ENCODE measurements around the gene DACT2.
"Not testable (repeated sequence)": the region's sequence is repeated elsewhere in the genome, so short reads cannot be mapped to it uniquely, and the experiment has no call there.

The DACT2 gene, protein sequence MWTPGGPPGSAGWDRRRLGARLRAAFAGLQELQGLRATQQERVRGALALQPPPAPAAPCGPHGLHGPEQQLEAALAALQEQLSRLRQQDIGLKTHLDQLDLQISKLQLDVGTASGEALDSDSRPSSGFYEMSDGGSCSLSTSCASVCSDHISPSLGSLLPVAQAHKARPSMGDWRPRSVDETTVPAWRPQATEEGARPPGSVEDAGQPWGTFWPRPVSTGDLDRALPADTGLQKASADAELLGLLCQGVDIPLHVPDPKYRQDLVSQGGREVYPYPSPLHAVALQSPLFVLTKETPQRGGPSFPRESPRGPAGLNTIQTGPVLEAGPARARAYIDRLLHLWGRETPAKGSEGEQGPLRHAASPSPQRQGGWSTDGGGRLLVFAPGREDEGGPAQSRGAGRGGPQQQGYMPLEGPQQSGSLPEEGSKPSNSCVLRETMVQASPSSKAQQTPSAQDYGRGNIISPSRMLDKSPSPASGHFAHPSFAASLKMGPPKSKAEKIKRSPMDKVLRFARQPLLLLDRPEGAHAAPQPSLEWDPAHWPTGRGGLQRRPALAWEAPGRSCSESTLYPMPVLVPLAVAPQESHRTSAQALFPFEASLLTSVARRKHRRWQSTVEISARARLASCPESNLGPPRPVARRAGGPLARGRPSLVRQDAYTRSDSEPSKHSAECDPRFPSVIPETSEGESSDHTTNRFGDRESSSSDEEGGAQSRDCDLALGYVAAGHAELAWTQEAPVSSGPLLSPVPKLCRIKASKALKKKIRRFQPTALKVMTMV

DNA sequence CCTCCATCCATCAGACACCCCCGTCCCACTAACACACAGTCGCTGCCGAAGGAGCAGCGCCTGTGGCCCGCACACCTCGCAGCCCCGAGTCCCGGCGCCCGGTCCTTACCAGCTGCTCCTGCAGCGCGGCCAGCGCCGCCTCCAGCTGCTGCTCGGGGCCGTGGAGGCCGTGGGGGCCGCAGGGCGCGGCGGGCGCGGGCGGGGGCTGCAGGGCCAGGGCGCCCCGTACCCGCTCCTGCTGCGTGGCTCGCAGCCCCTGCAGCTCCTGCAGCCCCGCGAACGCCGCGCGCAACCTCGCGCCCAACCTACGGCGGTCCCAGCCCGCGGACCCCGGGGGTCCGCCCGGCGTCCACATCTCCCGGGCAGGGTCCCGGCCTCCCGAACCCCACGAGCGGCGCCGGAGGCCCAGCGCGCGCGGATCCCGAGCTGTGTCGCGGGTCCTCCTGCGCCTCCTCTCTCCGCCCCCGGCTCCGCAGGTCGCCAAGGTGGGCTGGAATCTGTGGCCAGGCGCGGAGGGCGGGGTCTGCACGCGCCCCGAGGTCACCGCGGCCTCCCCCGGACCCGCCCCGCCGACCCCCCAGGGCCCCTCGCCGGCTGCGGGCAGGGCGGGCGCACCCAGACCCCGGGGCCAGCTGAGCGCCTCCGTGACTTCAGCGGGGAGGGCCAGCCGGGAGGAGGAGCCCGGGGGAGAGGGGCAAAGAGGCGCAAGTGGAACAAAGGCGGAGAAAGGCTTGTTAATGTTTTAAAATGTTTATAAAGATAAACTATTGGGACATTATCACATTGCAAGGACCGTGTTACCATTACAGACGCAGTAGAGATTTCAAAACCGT is at the start of gene DACT2:
Gene DACT2, minus strand, starts transcription at position 499 of the 833 bp plus-strand sequence. Its CDS starts 144 bp downstream, at position 355.
- FAIRE-seq = no peak

DNA sequence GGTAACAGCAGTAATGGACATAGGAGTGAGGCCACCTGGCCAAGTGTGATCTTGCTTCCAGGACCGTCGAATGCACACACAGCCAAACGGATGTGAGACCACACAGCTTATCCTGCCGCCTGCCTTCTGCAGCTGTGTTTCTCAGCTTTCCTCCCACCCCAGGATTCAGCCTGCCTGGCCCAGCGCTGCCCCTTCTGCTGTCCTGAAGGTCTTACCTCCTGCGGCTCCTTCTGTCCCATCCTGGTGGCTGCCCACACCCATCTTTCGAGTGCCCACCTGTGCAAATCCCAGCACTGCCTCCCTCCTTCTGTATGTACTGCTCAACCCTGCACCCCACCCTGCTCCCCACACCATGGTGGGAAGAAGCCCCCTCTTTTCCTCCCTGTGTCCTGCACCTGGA is 49.4 kb upstream of the DACT2 start:
- FAIRE-seq = no peak

DNA sequence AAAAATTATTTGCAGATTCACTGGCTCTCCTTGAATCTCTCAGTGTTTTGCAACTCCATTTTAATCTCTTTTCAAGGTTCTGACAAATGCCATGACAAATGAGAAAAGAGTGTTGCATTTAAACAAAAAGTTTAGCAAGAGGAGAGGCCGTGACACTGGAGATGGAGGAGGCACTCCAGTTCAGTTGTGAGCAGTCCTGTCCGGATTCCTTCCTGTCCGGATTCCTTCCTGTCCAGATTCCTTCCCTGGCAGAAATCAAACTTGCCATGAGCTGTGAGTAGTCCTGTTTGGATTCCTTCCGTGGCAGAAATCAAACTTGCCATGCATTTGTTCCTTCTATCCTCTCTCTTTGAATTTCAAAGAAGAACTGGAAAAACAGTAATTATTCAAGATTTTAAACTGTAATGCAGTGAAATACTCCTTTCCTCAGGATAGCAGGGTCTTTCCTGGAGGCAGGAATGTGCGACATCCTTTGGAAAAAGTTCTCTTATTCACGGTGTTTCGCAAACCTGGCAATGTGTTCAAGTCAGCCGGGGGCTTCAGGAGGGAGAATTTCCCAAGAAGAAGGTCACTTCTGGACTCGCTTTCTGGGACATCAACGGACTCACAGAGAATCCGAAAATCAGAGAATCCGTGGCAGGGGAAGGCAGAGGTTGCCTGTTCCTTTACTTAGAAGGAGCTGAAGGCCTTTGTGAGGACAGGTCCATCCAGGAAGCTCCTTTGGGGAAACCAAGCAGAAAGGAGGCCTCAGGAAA is 48.7 kb upstream of the DACT2 start:
- no peak for FAIRE-seq

DNA sequence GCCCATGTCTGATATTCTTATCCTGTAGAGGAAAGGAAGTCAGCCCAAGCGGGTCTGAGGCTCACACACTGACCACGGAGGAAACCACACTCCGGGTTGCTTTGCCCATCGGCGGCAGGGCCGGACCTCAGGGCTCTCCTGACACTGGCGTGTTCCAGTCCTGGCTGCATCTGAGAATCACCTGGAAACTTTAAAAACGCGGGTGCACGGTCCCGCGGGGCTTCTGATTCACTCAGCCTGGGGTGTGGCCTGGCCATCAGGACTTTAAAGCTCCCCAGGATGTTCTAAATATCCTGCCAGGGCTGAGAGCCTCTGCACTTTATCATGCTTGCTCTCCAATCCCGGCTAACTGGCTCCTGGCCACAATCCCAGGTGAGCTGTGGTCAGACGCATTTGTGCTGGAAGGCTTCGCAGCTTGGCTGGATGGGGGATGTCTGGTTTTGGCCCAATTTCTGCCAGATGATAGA is 47.7 kb upstream of the DACT2 start:
- FAIRE-seq = no peak

DNA sequence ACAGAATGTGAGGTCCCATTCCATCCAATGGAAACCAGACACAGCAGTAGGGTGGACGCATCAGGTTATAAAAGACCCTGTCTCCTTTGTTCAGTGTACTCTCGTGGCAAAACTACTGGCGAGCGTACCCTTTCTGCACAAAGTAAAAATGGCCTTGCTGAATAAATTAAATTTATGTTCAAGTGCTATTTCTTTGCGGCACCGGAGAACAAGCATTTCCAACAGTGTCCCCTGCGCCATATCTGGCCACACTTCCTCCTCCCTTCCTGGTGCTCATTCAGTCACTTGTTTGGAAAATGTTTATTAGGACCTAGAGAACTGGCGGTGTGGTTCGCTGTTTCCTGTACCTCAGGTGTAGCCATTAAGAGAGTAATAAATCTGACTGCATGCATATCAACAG is 46.9 kb upstream of the DACT2 start:
- FAIRE-seq = no peak

DNA sequence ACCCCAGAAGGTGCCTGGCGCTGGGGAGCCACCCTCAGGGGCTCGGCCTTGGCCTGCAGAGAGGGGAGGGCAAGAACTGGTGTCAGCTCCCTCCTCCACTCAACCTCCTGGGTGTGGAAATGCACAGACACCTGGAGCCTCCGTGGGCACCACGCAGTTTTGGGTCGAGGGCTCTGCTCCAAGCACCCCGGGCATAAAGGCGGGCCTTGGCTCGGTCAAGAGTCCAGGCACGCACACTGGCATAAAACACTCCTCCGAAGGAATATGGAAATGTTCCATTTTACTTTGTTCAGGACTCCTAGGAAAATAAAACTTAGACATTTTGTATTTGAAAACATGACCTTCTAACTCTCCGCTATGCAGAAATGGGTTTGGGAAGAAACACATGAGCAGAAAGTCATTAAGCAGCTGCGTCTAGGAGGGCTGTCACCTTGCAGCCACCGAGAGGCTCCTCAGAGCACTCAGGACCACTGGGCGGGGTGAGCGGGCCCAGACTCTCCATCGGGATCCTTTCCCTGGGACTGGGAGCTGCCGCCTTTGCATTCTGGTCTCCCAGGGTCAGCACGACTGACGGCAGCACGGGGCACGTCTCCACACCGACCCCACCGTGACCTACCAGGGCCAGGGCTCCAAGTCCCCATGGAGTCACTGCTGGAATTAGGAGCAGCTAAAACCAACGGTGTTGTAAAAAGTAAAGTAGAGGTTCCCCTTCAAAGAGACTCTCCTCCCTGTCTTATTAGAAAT is 46.0 kb upstream of the DACT2 start:
- no peak for FAIRE-seq

DNA sequence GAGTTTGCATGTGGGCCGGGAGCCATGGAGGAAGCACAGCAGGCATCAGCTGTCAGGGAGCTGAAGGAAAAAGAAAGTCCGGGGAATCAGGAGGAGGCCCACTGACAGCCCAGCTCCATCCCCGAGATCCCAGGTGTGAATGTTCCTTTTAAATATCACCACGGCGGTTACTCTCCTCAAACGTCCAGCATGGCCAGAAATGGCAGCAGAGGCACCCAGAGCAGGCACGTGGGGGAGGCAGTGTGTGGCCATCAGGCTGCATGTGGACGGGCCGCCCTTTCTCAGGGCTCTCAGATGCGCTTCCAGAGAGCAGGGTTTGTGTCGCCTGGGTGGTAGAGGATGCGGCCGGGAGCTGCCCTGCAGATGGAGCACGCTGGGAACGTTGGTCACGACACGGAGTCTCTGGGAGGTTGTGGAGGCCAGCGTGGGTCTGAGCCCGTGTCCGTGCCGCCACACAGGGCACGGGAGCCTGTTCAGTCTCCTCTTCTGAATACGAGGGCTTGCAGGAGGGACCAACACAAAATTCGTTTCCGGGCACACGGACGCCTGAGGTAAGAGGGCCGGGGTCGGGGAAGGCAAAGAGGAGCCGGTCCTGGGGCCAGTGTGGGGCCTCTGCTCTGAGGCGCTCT is 45.3 kb upstream of the DACT2 start:
- no peak for FAIRE-seq

DNA sequence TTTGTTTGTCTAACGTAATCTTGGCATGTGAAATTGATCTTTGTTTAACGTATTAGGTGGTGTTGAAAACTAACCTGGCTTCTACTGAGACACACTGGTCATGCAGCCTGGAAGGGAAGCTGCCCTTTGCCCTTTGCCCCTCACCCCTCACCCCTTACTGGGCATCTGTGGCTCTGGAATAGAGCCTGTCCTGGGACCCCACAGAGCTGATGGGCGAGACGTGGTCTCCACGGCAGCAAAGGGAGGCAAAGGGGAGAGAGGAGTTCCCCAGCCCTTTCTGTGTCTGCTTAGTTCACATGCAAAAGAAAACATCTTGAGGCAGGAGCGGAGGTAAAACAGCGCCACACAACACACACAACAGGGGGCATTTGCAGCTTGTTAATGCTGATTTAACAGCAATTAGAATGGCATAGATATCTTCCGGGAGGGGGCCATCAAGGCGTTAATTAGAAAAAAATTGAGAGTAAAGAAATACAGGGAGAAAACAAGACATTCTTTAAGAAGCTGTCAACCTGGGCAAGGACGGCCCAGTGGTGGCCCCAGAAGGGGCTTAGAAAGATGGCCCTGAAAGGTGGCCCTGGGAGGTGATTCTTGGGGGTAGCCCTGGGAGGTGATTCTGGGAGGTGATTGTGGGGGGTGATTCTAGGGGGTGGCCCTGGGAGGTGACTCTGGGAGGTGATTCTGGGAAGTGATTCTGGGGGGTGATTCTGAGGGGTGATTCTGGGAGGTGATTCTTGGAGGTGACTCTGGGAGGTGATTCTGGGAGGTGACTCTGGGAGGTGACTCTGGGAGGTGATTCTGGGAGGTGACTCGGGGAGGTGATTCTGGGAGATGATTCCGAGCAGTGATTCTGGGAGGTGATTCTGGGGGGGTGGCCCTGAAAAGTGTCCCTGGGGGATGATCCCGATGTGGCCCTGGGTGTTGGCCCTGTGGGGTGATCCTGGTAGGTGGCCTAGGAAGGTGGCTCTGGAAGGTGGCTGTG is 44.5 kb upstream of the DACT2 start:
- FAIRE-seq = no peak

DNA sequence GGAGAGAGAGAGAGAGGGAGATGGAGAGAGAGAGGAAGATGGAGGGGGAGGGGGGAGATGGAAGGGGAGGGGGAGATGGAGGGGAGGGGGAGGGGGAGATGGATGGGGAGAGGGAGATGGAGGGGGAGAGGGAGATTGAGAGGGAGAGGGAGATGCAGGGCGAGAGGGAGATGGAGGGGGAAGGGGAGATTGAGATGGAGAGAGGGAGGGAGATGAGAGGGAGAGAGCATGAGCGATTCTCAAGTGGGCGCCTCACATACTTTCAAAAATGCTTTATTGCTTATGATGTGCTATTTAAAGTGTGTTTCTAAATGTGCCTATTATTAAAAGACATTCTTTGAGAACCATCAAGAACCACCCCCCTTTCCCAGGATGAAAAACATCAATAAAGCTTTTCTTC is 43.7 kb upstream of the DACT2 start:
- no peak for FAIRE-seq

DNA sequence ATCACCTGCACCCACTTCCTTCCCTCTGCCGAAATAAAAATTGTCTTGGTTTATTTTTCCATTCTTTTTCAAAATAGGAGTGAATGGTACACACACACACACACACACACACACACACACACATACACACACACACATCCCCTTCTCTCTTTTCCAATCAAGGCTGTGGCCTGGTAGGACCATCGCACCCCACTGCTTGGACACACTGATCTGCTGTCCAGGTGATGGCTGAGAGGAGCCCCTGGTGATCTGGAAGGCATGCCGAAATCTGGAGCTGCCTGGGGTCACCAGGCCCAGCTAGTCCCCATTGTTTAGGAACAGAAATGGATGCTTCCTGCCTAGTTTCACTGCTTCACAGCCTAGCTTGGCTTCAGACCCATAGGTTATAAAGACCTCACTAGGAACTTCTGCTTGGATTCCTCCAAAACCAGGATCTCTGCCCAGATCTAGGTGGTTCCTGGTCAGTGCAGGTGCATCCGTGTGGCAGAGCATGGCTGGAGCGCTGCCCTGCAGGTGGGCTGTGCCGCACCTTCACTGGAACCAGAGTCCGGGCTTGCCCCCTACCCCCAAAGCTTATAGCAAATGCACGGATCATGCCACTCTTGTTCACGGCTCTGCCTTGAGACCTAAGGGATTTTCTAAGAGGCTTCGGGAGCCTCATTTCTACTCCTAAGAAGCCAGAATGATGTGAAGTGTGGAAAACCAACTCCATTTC is 42.9 kb upstream of the DACT2 start:
- no peak for FAIRE-seq

DNA sequence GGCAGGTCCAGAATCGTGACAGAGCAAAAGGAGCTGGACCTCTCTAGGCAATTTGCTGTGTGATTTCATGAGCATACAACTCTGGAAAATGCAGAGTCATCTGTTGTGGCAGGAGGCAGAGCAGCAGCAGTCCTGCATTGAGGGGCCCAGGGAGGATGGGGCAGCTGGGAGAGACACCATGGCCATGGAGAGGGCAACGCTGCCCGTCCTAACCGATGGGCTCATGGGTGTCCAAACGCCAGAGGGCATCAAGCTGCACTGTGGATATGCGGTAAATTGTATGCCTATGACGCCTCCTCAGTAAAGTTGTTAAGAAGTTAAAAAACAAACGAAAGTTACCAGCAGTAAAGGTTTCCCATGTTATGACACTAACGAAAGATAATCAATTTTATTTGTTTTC is 42.2 kb upstream of the DACT2 start:
- no peak for FAIRE-seq

DNA sequence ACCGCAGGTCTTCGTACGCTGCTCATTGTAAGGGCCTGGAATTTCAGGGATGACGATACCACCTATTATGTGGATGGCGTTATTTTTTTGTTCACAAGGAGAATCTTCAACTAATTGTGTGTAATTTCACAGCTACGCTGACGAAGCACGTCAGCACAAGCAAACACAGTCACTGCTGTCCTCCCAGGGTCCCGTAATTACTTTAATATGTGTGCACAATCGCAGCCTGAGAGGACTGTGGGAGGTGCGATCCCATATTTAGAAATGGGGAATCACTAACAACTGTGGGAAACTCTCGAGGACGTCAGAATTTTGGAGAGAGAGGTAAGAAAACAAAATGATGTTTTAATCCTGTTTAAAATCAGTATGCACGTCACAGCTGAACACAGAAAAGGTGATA is 40.2 kb upstream of the DACT2 start:
- FAIRE-seq = no peak

DNA sequence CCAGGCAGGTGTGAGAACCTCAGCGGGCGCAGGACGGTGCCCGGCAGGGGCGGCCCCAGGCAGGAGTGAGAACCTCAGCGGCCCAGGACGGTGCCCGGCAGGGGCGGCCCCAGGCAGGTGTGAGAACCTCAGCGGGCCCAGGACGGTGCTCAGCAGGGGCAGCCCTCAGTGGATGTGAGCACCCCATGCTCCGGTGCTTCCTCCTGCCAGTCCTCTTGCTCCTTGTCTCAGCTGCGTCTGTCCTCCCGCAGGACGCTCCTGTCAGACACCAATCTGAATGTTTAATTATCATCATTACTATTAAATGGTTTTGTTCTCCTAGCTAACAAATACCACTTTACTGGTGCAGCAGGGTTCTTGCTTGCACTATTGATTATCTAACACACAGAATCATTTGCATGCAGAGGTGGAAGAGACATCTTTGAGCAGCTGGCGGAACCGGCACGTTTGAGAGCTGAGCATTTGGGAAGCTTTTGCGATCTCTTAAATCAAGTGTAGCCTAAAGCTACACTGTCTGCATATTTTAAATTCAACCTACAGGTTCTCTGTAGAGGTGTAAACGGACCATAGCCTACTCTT is 39.4 kb upstream of the DACT2 start:
- FAIRE-seq = no peak

DNA sequence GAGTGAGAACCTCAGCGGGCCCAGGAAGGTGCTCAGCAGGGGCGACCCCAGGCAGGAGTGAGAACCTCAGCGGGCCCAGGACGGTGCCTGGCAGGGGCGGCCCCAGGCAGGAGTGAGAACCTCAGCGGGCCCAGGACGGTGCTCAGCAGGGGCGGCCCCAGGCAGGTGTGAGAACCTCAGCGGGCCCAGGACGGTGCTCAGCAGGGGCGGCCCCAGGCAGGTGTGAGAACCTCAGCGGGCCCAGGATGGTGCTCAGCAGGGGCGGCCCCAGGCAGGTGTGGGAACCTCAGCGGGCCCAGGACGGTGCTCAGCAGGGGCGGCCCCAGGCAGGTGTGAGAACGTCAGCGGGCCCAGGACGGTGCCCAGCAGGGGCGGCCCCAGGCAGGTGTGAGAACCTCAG is 37.3 kb upstream of the DACT2 start:
- FAIRE-seq = not testable (repeated sequence)

DNA sequence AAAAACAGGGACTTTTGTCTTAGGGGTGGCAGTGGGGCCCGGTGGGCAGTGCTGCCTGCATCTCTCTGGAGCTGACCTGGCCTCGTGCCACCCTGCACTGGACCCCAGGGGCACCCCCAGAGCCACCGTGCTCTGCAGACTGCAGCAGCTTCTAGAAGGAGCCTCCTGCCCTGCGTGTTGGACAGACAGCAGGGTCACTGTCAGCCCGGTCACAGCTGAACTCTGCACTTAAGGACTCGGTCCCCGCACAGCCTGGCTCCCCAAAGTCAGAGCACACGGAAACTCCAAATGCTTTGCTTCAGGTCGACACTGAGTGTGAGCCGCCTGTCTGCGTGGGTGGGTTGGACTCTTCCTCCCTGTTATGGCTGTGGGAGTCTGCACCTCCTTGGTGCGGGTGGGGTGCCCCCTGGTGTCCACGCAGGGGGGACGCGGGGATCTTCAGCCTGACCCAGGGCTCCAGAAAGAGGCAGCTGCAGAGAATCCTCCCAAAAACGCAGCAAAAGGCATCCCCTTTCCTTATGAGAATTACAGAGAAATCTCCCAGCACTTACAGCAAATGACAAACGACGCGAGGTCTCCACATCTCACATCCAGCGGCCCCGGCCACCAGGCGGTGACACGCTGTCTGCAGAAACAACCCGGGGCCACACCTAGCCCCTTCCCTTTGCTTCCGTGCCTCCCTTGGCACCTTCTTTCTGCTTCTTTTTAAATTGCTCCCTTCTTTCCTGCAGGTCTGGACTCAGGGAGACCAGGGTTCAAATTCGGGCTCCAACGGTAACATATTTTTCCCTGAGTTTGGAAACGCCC is 36.3 kb upstream of the DACT2 start:
- FAIRE-seq = no peak

DNA sequence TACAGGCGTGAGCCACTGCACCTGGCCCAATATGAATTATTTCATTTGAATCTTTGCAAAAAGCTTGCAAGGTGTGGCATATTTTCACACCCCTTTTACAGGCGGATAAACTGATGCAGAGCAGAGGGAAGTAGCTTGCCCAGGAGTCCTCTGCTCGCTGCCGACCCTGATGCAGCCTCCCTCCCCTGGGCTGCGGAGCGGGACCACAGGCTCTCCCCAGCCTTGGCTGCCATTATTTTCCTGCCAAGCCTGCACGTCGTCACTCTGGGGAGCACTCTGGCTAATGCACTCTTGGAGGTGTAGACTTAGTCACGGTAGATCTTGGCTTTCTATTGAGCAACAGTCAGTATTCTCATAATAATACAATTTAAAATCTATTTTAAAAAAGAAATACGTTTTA is 34.8 kb upstream of the DACT2 start:
- FAIRE-seq = no peak

DNA sequence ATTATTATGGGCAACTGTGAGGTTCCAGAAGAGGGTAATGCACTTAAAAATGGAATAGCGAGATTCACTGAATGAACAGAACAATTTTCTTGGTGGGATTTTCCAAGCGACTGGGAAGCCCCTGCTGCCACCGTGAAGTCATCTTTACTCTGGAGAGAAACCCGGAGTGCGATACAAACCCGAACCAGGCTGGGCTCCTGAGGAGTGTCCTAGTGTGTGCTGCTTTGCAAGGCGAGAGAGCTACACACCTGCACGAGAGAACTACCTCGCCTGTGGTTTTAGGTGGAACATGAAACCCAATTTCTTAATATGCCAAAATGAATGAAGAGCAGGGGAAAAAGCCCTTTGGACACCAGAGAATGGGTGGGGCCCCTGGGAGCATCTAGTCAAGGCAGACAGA is 33.5 kb upstream of the DACT2 start:
- FAIRE-seq = no peak

DNA sequence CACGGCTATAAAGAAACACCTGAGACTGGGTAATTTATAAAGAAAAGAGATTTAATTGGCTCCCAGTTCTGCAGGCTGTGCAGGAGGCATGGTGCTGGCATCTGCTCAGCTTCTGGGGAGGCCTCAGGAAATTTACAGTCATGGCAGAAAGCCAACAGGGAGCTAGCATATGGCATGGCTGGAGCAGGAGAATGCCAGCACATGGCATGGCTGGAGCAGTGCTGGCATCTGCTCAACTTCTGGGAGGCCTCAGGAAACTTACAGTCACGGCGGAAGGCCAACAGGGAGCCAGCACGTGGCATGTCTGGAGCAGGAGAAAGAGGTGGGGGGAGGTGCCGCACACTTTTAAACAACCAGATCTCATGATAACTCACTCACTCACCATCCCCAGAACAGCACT is 32.5 kb upstream of the DACT2 start:
- no peak for FAIRE-seq

Measured in colon (tissue), 2 donors.